ENCODE data around the gene SNX12. TPM values are rescaled to one million over a fixed set of nuclear protein-coding genes. Genes with fewer than 3 reads are reported as not detected.
A peak's percentile ranks its signal among the peaks of the same experiment; 100 is the strongest.
"Not testable (repeated sequence)": the region's sequence is repeated elsewhere in the genome, so short reads cannot be mapped to it uniquely, and the experiment has no call there.

Gene SNX12
- polyA plus RNA-seq, 1 donor: 51.7 TPM

DNA sequence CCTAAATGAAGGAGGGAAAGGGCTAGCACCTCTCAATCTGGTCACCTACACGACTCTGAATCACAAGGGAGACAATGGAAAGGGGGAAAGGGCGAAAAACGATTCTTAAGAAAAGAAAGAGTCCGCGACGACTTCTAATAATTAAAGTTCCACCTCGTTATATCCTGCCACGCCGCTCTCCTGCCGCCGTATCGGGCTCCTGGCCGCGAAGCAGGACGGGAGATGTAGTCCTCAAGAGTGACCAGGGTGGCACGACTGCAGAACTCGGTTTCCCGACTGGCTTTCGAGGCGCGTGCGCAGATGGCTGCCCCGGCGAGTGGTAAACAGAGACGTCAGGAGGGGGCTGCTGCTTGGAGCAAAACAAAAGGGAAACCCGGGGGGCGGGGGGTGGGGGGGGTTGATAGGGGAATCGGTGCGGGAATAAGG lies 27.4 kb upstream of the SNX12 start, which contains the start of gene FOXO4:
Gene FOXO4, plus strand, starts transcription at position 297 of the 426 bp plus-strand sequence. CDS start 678 bp downstream, outside the sequence.
- DNase-seq: peak; percentile 85

DNA sequence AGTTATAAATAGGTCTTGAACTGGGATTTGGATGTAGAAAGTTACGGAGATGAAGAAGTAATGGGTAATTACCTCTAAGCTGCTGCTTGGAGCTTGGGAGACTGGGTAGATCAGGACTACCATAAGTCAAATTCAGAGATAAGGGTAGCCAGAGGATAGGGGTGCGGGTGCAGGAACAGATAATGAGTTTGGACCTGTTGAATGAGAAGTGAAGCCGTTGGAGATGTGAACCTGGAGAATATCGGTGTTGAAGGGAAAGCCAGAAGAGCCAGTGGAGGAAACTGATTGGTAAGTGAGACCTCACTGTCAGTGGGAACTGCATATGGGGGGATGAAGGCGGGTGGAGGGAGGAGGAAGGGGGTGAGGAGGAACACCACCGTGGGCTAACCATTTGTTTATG lies 26.9 kb upstream of the SNX12 start:
- no peak for DNase-seq

DNA sequence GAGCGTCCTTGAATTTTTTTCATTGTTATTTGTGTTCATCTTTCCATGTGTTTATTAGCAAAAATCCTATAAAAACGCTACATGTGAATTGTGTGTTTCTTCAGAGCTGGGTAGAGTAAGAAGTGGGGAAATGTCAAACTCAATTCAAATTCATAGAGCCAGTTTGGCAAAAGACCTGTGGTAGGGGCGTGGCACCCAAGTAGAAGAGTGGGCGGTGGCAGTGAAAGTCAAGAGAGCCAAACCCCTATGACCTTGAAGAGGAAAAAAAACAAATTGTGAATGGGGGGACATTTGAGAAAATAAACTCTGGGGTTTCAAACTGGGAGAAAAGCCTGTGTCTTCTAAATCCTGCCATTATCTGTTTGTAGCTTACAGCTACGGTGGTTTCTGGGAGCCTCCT lies 23.1 kb upstream of the SNX12 start:
- no peak for DNase-seq

- no peak for DNase-seq
Observed at GRCh38 chrX:71085900-71086299, 17.8 kb upstream of the SNX12 start.

DNA sequence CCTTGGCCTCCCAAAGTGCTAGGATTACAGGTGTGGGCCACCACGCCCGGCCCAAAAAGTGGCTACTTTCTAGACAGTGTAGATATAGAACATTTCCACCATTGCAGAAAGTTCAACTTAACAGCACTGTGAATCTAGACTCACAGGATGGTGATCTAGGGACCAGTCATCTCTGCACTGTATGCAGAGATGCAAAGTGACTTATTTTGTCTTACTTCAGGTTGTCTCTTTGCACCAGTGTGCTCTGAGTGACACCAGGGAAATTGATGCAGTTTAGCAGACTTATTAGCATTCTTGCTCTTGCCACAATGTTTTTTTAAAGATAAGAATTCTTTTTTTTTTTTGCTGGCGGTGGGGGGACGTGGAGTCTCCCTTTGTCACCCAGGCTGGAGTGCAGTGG lies 14.7 kb upstream of the SNX12 start:
- DNase-seq: no peak

DNA sequence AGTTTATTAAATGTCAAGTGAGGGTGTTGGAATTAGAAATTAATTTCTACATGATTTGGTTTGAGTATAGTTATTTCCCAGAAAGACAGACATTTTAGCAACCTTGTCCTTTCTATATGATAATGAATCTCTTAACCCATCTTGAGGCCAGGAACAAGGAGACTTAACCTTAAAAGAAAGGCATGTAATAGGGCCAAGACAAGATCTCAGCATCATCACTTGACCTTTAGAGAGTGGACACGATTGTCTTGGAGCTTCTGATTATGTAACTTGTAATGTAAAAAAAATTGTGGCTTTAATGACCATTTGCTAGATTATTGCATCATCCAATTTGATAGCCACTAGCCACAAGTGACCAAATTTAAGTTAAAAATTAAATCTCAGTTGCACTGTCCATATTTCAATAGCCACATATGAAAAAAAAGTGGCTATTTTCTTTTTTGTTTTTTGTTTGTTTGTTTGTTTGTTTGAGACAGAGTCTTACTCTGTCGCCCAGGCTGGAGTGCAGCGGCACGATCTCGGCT lies 14.1 kb upstream of the SNX12 start:
- DNase-seq: no peak

DNA sequence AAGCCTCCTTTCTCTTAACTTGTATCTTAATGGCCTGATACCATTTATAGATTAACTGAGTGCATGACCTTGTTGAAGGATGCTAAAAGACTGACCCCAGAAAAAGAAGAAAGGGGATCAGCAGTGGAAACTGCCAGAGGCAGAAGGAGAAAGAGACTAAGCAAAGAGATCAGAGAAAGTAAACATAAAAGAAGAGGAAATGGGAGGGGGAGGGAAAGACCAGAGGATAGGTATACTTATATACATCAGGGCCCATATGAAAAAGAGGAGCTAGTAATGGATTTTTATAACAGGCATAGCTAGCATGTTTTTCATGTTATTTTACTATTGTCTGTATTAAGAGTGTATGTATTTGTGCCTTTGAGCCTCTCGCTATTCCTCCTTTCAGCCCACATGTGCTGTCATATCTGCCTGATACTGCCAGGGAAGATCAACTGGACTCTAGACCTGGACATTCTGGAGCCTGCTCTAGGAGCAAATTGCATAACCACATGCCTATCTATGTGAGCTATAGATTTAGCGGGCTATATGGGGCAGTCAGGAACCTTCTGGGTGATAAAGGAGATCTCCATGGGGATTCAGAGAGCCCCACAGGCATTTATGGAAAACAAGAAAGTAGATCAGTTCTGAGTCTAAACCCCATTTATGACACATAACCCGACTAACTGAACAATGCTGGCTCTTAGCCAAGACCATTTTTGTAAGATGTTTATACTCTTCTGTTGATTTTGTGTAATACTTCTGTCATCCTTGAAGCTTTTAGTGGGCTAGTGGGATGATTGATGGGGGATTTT lies 13.4 kb upstream of the SNX12 start:
- DNase-seq: no peak

DNA sequence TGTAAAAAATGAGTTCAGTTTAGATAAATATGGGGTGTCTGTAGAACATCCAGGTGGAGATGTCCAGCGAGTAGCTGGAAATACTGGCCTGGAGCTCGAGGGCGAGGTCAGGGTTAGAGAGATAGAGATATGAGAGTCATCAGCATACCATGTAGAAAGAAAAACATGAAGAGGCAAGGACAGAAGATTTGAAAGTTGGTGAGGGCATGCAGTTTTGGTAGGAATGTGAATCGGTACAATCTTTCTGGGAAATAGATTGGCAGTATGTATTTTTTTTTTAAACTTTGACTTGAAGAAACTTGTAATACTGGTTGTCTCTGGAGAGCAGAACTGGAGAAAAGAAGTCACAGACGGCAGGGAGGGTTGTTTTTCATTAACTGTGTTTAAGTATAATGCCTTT lies 2.4 kb upstream of the SNX12 start:
- DNase-seq: no peak

DNA sequence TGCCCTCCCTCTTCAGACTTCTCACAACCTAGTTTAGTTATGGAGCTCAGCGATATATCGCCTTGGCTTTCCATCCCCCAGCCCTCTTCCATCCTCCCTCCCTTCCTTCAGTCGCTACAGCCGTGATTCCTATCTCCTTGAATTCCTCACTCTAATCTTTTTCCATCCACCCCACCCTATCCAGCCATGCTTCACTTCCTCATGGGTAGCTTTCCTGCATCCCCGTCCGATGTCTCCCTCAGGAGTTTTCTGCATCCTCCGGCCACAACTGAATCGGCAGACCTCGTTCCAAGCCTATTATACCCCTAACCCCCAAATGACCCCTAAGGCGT lies 456 bp downstream of the SNX12 start:
- no peak for DNase-seq

GRCh38 chrX:71067089-71067488 lies 1.0 kb downstream of the SNX12 start:
- DNase-seq: no peak

DNA sequence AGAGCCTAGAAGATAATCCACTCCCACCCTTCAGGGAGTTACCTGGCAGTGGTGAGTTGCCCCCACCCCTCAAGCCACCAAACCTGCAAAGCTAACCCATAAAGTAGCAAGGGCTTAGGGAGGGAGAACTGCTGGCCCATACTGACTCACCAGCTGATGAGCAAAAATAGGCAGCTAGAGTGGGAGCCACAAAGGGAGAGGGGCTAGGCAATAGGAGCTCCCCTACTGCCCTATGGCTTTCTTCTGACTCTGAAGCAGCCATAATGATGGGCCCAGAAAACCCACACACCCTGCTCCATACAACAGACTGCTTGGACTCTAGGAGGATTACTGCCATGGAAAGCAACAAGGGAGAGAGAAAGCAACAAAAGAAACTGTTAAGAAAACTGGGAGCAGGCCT lies 8.0 kb downstream of the SNX12 start:
- DNase-seq: no peak

GRCh38 chrX:71057848-71058530 lies 10.1 kb downstream of the SNX12 start:
- no peak for DNase-seq

DNA sequence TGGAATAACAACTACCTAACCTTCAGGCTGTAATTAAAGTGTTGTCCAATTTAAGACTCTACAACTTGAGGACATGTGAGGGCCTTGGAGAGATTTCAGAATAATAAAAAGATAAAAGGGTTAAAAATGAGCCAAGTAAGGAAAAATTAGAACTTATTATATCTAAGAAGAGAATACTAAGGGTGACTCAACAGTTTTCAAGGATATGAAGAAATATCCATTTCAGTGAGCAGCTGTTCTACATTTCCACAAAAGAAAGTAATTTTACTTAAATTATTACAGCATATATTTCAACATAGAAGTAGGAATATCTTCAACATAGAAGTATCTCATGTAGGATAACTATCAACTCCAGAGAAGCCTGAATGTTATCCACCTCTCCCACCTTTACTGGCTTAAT lies 11.3 kb downstream of the SNX12 start:
- DNase-seq: no peak

GRCh38 chrX:71053217-71053621 lies 14.9 kb downstream of the SNX12 start:
- peak; percentile 24 for DNase-seq

GRCh38 chrX:71052721-71053120 lies 15.4 kb downstream of the SNX12 start:
- DNase-seq: no peak

DNA sequence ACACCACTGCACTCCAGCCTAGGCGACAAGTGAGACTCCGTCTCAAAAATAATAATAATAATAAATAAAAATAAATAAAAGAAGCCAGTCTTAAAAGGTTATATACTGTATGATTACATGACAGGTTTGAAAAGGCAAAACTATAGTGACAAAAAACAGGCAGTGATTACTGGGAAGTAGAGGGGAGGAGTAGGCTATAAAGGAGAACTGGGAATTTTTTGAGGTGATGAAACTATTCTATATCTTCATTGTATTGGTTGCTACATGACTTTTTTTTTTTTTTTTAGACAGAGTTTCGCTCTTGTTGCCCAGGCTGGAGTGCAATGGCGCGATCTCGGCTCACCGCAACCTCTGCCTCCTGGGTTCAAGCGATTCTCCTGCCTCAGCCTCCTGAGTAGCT lies 20.2 kb downstream of the SNX12 start:
- DNase-seq: not testable (repeated sequence)

DNA sequence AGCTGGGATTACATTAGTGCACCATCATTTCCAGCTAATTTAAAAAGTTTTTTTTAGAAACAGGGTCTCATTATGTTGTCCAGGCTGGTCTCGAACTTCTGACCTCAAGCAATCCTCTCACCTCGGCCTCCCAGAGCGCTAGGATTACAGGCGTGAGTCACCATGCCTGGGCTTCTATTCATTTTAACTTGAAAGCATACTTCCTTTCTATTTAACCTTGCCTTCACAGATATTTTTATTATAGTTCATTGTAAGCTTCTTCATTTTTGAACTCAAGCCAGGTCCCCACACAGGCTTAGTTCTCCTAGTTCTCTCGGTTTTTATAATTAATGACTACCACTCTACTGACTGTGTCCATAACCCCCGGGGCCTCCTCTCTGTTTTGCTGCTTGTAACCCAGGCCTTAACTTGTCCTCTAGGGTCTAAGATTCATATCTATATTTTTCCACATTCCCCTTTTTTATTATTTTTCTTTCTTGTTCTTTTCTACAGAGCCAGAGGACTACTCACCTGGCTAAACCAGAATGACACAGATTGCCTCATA lies 50.7 kb downstream of the SNX12 start:
- no peak for DNase-seq

Other genes with a start within 250 kb of the SNX12 start
- 0.17 TPM for gene TEX11, start 159.6 kb downstream of the SNX12 start, polyA plus RNA-seq (ENCODE audit: insufficient read length)
- gene SLC7A3, start 137.2 kb downstream of the SNX12 start, polyA plus RNA-seq (ENCODE audit: insufficient read length): 2.9 TPM
- 19.3 TPM for gene FOXO4, start 27.5 kb upstream of the SNX12 start, polyA plus RNA-seq (ENCODE audit: insufficient read length)
- not detected for gene CXorf65, start 38.4 kb upstream of the SNX12 start, polyA plus RNA-seq (ENCODE audit: insufficient read length)
- 0.93 TPM for gene IL2RG, start 43.2 kb upstream of the SNX12 start, polyA plus RNA-seq (ENCODE audit: insufficient read length)
- gene MED12, start 50.3 kb upstream of the SNX12 start, polyA plus RNA-seq (ENCODE audit: insufficient read length): 50.0 TPM
- gene NLGN3, start 76.5 kb upstream of the SNX12 start, polyA plus RNA-seq (ENCODE audit: insufficient read length): 5.1 TPM
- gene GJB1, start 154.9 kb upstream of the SNX12 start, polyA plus RNA-seq (ENCODE audit: insufficient read length): 39.8 TPM
- gene ZMYM3, start 185.8 kb upstream of the SNX12 start, polyA plus RNA-seq (ENCODE audit: insufficient read length): 72.8 TPM
- 749 TPM for gene NONO, start 215.3 kb upstream of the SNX12 start, polyA plus RNA-seq (ENCODE audit: insufficient read length)
- gene ITGB1BP2, start 233.4 kb upstream of the SNX12 start, polyA plus RNA-seq (ENCODE audit: insufficient read length): 2.8 TPM